GM10266 (cell line): Measurements from ENCODE around the gene CD44.

ENCODE experiments used
- DNase-seq: peaks from one replicate; pipeline ENCODE4 v3.0.0; 2012; ENCODE audit errors: extremely low spot score
- CTCF ChIP-seq: IDR thresholded peaks from 2 replicates; pipeline ENCODE4 v1.5.1; 2012; ENCODE audit warnings: mild to moderate bottlenecking, low read depth; ENCODE audit not compliant: control insufficient read depth, insufficient read depth; ENCODE audit errors: missing control alignments

CD44 gene

GRCh38 chr11:35112056-35112845 lies 26.7 kb upstream of the CD44 start:
- no peak for TF ChIP-seq CTCF
- no peak for DNase-seq

- no peak for DNase-seq
- TF ChIP-seq CTCF, result no peak
These were observed 26.2 kb upstream of the CD44 start for GRCh38 chr11:35112846-35113105.

GRCh38 chr11:35114906-35115687 lies 23.9 kb upstream of the CD44 start:
- DNase-seq, result no peak
- no peak for TF ChIP-seq CTCF

- no peak for DNase-seq
- no peak for TF ChIP-seq CTCF
These were observed 23.3 kb upstream of the CD44 start for GRCh38 chr11:35115688-35116030.

GRCh38 chr11:35116245-35116644 lies 22.7 kb upstream of the CD44 start:
- DNase-seq, result no peak
- TF ChIP-seq CTCF, result no peak

GRCh38 chr11:35116762-35117640 lies 22.0 kb upstream of the CD44 start:
- DNase-seq, result no peak
- TF ChIP-seq CTCF, result no peak

GRCh38 chr11:35118906-35119305 lies 20.1 kb upstream of the CD44 start:
- no peak for TF ChIP-seq CTCF
- DNase-seq, result no peak
